Activated T-helper 1 cell treated with anti-CD3 and anti-CD28 coated beads, Interleukin-12 subunit alpha, Interleukin-12 subunit beta, Interleukin-2, Interleukin-4 antibody, amounts not matched to agents 30 ng/mL and 10 ng/mL and 1 ng/mL, durations not matched to agents 14 hours and 24 hours and 36 hours (primary cell): ENCODE data around the gene KIF26A. TPM values are rescaled to one million over a fixed set of nuclear protein-coding genes. Genes with fewer than 3 reads are reported as not detected.

ENCODE experiments used
- DNase-seq: peaks from one replicate; pipeline ENCODE4 v3.0.0; 2021; ENCODE audit warnings: low spot score
- H3K27ac Mint-ChIP-seq: one replicate; pipeline ENCODE4 v1.8.0; 2021; ENCODE audit warnings: mild to moderate bottlenecking, mixed read lengths
- H3K27me3 Mint-ChIP-seq: one replicate; pipeline ENCODE4 v1.8.0; 2022; ENCODE audit warnings: mild to moderate bottlenecking, moderate library complexity, mixed read lengths; ENCODE audit not compliant: insufficient read depth
- H3K36me3 Mint-ChIP-seq: one replicate; pipeline ENCODE4 v1.8.0; 2021; ENCODE audit warnings: low read depth, mixed read lengths
- H3K4me1 Mint-ChIP-seq: one replicate; pipeline ENCODE4 v1.8.0; 2021; ENCODE audit warnings: low read depth, mixed read lengths
- H3K4me3 Mint-ChIP-seq: one replicate; pipeline ENCODE4 v1.8.0; 2021; ENCODE audit warnings: mild to moderate bottlenecking, moderate library complexity, mixed read lengths
- H3K9me3 Mint-ChIP-seq: one replicate; pipeline ENCODE4 v1.8.0; 2021; ENCODE audit warnings: mixed read lengths
- intact Hi-C: fragments of 100-400 bp; cut with micrococcal nuclease; formaldehyde crosslinking; loops from one replicate; pipeline ENCODE4 v1.15.1; 2024
- total RNA-seq: library from RNA; stranded (reverse); gene quantifications from 2 replicates; pipeline ENCODE4 v1.2.3, GENCODE V29; 2022

The KIF26A gene
- total RNA-seq, 1 donor from 2014 or later, result 0.05 TPM

DNA sequence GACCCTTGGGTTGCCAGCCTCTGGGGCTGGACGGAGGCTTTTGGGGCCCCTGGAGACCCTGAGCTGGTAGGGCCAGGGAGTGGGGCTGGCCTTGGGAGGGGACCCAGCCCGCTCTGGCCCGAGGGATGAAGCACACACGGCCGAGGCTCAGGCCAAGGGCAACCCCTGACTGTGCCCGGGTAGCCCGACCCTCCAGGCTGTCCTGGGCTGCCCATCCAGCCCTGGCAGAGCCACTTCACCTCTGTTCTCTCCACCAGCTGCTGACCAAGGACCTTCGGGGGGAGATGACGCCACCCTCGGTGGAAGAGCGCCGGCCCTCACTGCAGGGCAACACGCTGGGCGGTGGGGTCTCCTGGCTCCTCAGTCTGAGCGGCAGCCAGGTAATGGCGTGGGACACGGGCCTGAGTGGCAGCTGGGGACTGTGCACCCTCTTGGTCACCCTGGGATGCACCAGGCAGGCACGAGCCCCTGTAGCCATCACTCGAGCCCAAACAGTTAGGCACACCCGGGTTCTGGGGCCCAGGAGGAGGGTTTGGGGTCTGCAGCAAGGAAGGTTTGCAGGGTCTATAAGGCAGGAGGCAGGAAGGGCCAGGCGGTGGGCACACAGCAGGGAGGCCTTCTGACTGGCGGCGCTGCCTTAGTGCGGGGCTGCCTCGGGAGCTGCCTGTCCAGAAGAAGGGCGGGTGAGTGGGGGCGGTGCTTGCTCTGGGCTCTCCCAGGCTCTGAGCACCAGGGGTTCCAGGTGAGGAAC is 33.1 kb upstream of the KIF26A start:
- Mint-ChIP-seq H3K27me3 (no peaks in the 10 kb centered on the region), H3K9me3 (no peaks in the 10 kb centered on the region), H3K27ac (no peak overlapping the region), H3K4me3 (no peak overlapping the region), H3K36me3 (no peaks in the 10 kb centered on the region), H3K4me1 (no peaks in the 10 kb centered on the region)
- DNase-seq, result no peak
- intact Hi-C loops, result no loop called here

DNA sequence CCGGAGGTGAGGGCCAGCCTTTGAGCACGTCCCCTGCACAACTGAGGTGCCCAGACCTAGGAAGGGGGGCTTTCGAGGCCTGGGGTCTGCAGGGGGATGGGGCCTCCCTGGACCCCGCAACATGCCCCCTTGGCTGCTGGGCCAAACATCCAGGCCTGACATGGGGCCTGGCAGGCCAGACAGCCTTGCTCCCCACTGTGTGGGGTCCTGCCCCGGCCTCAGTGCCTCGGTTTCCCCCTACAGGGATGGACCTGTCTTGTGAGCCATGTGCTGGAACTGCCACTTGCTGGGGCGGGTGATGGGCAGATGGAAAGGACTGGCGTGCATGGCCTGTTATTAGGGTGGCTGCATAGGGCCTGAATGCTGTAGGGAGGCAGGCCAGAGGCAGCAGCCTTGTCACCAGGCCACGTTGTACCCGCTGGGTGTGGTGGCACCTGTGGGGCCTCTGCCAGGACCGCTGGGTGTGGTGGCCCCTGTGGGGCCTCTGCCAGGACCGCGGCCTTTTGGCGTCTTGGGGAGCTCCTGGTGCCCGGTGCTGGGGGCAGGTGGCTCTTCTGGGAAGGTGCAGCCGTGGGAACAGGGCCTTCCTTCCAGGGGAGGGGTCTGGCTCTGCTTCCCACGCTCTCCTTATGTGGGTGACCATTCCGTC is 32.4 kb upstream of the KIF26A start:
- Mint-ChIP-seq H3K36me3 (no peaks in the 10 kb centered on the region), H3K27me3 (no peaks in the 10 kb centered on the region), H3K27ac (no peak overlapping the region), H3K9me3 (no peaks in the 10 kb centered on the region), H3K4me1 (no peaks in the 10 kb centered on the region), H3K4me3 (no peak overlapping the region)
- intact Hi-C loops, result no loop called here
- DNase-seq, result no peak

DNA sequence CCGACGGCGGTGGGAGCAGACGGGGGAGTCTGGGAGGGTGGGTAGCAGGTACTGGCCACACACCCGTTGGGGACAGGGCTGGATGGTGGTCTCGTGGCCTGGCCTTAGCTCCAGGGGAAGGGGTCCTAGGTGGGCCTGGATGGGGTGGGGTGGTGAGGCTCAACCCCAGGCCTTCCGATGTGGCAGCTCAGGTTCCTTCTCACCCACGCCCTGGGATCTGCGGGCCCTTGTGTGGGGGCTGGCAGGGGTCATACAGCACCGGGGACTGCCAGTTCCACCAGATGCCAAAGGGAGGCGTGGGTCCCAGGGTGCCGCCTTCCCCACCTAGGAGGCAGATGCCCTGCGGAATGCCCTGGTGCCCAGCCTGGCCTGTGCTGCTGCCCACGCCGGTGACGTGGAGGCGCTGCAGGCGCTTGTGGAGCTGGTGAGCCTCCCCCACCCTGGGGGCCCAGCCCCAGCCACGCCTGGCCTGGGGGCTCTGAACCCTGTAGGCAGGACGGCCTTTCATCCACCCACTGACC is 31.9 kb upstream of the KIF26A start:
- no peaks in the 10 kb centered on the region for H3K27me3 Mint-ChIP-seq
- no peaks in the 10 kb centered on the region for H3K9me3 Mint-ChIP-seq
- H3K27ac Mint-ChIP-seq, result no peak overlapping the region
- no peak overlapping the region for H3K4me3 Mint-ChIP-seq
- no peaks in the 10 kb centered on the region for H3K36me3 Mint-ChIP-seq
- no peak for DNase-seq
- intact Hi-C loops, result no loop called here
- H3K4me1 Mint-ChIP-seq, result no peaks in the 10 kb centered on the region

DNA sequence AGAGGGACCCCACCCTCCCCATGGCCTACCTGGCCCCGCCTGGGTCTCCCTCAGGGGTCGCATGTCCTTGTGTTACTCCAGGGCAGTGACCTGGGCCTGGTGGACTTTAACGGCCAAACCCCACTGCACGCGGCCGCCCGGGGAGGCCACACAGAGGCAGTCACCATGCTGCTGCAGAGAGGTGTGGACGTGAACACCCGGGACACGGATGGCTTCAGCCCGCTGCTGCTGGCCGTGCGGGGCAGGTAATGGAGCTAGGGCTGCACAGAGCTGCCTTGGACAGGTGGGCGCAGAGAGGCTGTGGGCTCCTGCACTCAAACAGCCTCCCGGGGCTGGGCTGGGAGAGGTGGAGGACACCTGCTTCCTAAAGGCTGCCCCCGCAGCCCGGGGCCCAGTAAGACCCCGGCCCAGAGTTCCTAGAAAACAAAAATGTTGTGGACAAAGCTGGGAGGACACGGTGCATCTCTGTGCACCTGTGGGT is 31.2 kb upstream of the KIF26A start:
- no peaks in the 10 kb centered on the region for H3K36me3 Mint-ChIP-seq
- no peak overlapping the region for H3K27ac Mint-ChIP-seq
- no peaks in the 10 kb centered on the region for H3K4me1 Mint-ChIP-seq
- no peaks in the 10 kb centered on the region for H3K27me3 Mint-ChIP-seq
- H3K4me3 Mint-ChIP-seq, result no peak overlapping the region
- intact Hi-C loops, result no loop called here
- no peaks in the 10 kb centered on the region for H3K9me3 Mint-ChIP-seq
- no peak for DNase-seq

DNA sequence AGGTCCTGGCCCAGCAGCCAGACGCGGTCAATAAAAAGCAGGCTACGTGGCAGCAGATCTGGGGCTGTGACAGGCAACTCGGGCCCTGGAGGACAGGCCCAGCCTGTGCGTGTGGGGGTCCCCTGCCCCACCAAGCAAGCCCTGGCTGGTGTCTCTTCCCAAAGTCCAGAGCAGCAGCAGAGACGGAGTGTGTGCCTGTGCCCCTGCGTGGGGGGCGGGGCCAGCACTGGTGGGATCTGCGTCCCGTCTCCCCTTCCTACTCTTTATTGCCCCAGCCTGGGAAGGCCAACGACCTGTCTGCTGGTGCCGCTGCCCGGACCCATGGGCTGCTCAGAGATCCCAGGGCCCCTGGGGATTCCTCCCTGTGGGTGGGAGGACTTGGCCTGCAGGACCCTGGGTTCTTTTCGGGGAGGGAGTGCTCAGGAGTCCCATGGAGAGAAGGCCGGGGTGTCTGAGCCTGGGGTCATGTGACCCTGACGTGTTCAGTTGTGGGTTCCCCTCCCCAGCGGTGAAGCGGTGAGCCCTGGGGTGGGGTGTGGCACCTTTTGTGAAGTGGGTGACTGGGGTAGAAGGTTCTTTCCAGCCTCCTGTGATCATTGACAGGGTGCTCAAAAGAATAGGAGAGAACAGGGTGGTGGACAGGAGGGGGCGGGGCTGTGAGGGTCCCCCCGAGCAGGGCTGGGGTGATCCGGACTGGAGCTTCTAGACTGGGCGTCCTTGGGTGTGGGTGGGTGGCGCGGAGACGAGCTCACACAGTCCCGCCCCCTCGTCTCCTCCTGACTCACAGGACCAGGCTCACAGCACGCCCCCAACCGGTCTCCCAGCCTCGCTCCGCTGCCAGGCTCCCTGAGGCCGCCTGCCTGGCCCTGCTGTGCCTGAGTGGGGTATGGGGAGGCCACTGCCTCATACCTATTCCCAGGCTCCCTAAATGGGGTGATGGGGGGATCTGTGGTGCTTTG is 30.5 kb upstream of the KIF26A start:
- no peak overlapping the region for H3K27ac Mint-ChIP-seq
- H3K4me1 Mint-ChIP-seq, result no peaks in the 10 kb centered on the region
- H3K27me3 Mint-ChIP-seq, result no peaks in the 10 kb centered on the region
- H3K4me3 Mint-ChIP-seq, result no peak overlapping the region
- intact Hi-C loops, result no loop called here
- no peaks in the 10 kb centered on the region for H3K9me3 Mint-ChIP-seq
- no peak for DNase-seq
- H3K36me3 Mint-ChIP-seq, result no peaks in the 10 kb centered on the region

DNA sequence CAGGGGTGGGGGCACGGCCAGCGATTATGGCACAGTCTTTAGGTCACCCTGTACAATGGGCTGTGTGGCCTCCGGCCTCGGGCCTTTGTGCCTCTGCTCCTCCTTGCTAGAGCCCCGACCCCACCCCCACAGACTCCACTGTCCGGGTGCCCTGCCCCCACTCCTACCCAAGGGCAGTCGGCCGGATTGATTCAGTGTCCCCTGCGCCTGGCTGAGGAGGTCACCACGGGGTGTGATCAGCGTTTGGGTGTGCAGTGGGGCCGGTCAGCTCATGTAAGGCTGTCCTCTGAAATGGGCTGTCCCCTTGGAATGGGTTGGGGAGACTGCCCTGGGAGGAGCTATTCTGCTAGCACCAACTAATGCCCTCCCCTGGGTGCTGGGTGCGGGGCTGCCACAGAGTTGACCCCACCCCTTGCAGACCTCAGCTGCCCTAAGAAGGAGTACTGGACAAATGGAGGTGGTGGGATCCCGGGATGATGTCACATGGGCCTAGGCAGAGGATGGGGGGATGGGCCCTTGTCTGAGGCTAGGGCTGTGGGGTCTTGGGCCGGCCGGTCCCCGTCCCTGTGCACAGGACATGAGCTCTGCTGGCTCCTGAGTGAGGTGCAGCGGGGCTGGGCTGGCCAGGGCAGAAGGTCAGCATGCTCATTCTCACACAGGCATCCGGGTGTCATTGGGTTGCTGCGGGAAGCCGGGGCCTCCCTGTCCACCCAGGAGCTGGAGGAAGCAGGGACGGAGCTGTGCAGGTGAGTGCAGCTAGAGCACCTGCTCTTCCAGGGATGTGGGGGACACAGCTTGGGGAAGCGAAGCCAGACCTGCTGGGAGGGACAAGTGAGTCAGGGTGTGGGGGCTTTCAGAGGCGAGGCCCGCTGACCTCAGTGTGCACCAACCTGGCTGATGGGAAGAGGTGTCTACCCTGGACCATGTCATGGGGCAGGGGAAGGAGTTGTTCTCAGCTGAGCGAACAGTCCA is 29.5 kb upstream of the KIF26A start:
- DNase-seq, result no peak
- Mint-ChIP-seq H3K36me3 (no peaks in the 10 kb centered on the region), H3K27me3 (no peaks in the 10 kb centered on the region), H3K27ac (no peak overlapping the region), H3K4me1 (no peaks in the 10 kb centered on the region), H3K4me3 (no peak overlapping the region), H3K9me3 (no peaks in the 10 kb centered on the region)
- intact Hi-C loops, result no loop called here

DNA sequence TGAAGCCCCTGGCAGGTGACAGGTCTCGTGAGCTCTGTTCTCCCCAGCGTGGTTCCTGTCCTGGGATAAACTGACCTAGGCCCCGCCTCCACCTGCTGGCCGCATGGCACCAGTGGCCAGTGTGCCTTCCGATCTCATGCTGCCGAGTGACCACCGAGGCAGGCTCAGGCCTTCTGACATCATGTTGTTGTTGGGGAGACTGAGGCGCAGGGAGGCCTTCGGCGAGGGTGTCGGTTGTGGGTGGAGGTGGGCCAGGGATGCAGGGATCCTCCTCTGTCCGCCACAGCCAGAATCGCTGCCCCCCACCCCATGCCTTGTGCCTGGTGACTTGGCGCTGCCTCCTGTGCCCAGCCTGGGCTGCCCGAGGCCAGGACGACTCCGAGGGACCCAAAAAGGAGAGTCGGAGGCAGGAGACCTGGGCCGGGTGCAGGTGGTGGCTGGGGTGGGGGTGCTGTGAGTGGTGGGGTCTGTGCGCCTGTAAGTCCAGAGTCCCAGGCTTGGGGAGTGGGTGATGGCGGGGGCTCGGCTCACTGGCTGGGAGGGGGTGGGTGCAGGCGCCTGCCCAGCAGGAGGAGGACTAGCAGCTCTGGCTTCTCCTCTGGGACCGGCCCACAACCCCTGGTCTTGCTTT is 28.5 kb upstream of the KIF26A start:
- H3K4me1 Mint-ChIP-seq, result no peaks in the 10 kb centered on the region
- no peaks in the 10 kb centered on the region for H3K27me3 Mint-ChIP-seq
- intact Hi-C loops, result no loop called here
- H3K27ac Mint-ChIP-seq, result no peak overlapping the region
- H3K4me3 Mint-ChIP-seq, result no peak overlapping the region
- H3K36me3 Mint-ChIP-seq, result no peaks in the 10 kb centered on the region
- no peak for DNase-seq
- H3K9me3 Mint-ChIP-seq, result no peaks in the 10 kb centered on the region

DNA sequence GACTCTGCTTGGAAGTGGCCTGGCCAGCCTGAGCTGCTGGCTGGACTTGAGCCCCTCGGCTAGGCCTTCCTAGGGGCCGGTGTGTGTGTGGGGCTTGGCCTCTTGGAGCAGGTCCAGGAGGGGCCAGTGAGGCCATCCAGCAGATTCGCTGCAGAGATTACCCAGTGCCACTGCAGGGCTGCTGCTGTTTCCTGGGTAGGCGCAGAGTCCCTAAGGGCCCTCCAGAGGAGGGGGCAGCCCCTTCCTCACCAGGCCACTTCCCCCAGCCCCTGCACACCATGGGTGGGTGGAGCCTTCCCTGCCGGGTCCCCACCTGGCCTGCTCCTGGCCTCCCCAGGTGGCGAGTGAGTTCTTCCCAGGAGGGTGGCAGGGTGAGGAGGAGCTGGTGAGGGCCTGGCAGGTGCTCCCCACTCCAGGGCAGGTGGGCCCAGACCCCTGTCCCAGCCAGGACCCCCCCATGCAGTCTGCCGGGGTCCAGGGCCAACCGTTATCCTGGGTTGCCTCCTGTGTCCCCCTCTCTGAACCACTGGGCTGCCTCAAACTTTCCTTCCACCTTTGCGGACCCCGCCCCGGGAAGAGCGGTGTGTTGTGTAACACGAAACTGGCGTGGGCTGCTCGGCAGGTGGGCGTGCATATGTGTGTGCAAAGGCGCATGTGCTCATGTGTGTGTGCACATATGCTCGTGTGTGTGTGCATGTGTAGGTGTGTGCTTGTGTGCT is 27.7 kb upstream of the KIF26A start:
- no peaks in the 10 kb centered on the region for H3K4me1 Mint-ChIP-seq
- DNase-seq, result no peak
- no peak overlapping the region for H3K4me3 Mint-ChIP-seq
- intact Hi-C loops, result no loop called here
- H3K36me3 Mint-ChIP-seq, result no peaks in the 10 kb centered on the region
- no peaks in the 10 kb centered on the region for H3K9me3 Mint-ChIP-seq
- no peak overlapping the region for H3K27ac Mint-ChIP-seq
- peaks cover 1% of the 10 kb centered on the region for H3K27me3 Mint-ChIP-seq

DNA sequence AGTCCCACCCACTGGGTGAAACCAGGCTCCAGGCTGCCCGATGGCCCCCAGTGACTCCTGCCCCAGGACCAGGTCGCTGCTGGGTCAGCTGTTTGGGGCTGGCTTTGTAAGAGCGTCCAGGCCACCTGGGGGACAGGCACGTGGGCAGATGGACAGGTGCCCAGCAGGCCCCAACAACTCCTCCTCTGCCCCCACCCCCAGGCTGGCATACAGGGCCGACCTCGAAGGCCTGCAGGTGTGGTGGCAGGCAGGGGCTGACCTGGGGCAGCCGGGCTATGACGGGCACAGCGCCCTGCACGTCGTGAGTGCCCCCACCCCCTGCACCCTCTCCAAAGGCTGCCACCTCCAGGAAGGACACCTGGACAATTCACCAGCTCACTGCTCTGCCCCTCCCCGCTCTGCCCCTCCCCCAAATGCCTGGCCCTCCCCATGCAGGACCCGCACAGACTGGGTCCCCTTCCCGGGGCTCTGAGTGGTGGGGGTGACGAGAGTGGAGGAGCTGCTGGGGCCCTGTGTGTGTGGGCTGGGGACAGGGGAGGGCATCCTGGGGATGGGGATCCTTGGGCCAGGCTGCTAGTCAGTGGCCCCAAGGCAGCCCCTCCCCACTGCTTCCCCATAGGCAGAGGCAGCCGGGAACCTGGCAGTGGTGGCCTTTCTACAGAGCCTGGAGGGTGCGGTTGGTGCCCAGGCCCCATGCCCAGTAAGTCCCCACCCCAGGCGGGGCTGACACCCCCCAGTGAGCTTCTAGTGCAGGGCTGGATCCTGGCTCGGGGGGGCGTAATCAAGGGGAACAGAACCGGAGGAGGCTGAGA is 26.9 kb upstream of the KIF26A start:
- H3K4me1 Mint-ChIP-seq, result no peaks in the 10 kb centered on the region
- DNase-seq, result no peak
- H3K4me3 Mint-ChIP-seq, result no peak overlapping the region
- no peaks in the 10 kb centered on the region for H3K36me3 Mint-ChIP-seq
- peaks cover 3% of the 10 kb centered on the region for H3K27me3 Mint-ChIP-seq
- no peaks in the 10 kb centered on the region for H3K9me3 Mint-ChIP-seq
- H3K27ac Mint-ChIP-seq, result no peak overlapping the region
- intact Hi-C loops, result no loop called here

DNA sequence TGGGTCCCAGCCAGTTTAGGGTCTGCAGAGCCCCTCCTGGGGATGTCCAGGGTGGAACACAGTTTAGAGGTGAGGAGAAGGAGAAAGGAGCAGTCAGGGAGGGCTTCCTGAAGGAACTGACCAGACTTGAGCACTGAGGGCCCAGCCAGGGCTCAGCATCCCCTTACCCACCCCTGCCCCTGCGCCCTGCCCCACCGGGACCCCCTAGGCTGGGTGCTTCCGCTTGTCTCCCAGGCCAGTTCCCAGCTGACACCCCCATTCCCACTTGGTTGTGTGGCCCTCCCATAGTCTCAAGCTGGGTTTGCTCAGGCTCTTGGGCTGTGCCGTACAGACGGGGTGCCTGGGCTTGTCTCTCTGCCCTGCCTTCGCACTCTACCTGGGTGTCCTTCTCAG is 26.3 kb upstream of the KIF26A start:
- no peaks in the 10 kb centered on the region for H3K36me3 Mint-ChIP-seq
- no peak overlapping the region for H3K4me3 Mint-ChIP-seq
- DNase-seq, result no peak
- no peak overlapping the region for H3K27ac Mint-ChIP-seq
- H3K9me3 Mint-ChIP-seq, result no peaks in the 10 kb centered on the region
- peaks cover 3% of the 10 kb centered on the region for H3K27me3 Mint-ChIP-seq
- intact Hi-C loops, result no loop called here
- no peaks in the 10 kb centered on the region for H3K4me1 Mint-ChIP-seq
